Activated CD8-positive, alpha-beta memory T cell treated with anti-CD3 and anti-CD28 coated beads, Interleukin-2, amount 10 ng/mL, durations not matched to agents 7 days and 5 days (primary cell): Measurements from ENCODE around the gene HMCN1. TPM values are rescaled to one million over a fixed set of nuclear protein-coding genes. Genes with fewer than 3 reads are reported as not detected.
"Not testable (repeated sequence)": the region's sequence is repeated elsewhere in the genome, so short reads cannot be mapped to it uniquely, and the experiment has no call there.

Experiments
- ATAC-seq: fragments of 150-1000 bp; cut with Tn5 transposase; one replicate; pipeline ENCODE4 v1.10.0; 2021; ENCODE audit warnings: moderate library complexity
- CTCF ChIA-PET: fragments of 350-600 bp; sonication (Branson Sonifier 250); formaldehyde crosslinking; loops from one replicate; lab custom pipeline; 2021; ENCODE audit warnings: antibody characterized with exemption; lab: Charles Lee
- DNase-seq: peaks from one replicate; pipeline ENCODE4 v3.0.0-alpha.2; 2020
- H3K27ac Mint-ChIP-seq: one replicate; pipeline ENCODE4 v1.8.0; 2021; ENCODE audit warnings: mild to moderate bottlenecking, mixed read lengths
- H3K27me3 Mint-ChIP-seq: one replicate; pipeline ENCODE4 v1.8.0; 2021; ENCODE audit warnings: mixed read lengths
- H3K36me3 Mint-ChIP-seq: one replicate; pipeline ENCODE4 v1.8.0; 2021; ENCODE audit warnings: mild to moderate bottlenecking, mixed read lengths
- H3K4me1 Mint-ChIP-seq: one replicate; pipeline ENCODE4 v1.8.0; 2021; ENCODE audit warnings: mixed read lengths
- H3K4me3 Mint-ChIP-seq: one replicate; pipeline ENCODE4 v1.8.0; 2021; ENCODE audit warnings: mild to moderate bottlenecking, moderate library complexity, mixed read lengths
- H3K9me3 Mint-ChIP-seq: one replicate; pipeline ENCODE4 v1.8.0; 2022; ENCODE audit warnings: low read depth, mixed read lengths
- total RNA-seq, 2 experiments: library from RNA; stranded (reverse); gene quantifications; one replicate each; pipeline ENCODE4 v1.2.3, GENCODE V29; 2021

Gene HMCN1
- total RNA-seq, 2 experiments from 2014 or later: 0.06 to 0.28 TPM

- Mint-ChIP-seq H3K4me1 (no peaks in the 10 kb centered on the region), H3K27ac (no peak overlapping the region), H3K9me3 (no peaks in the 10 kb centered on the region), H3K36me3 (no peaks in the 10 kb centered on the region), H3K4me3 (no peak overlapping the region), H3K27me3 (peaks cover 30% of the 10 kb centered on the region)
- no peak for DNase-seq
- no peak for ATAC-seq
- CTCF ChIA-PET: no interaction called here
Measured at GRCh38 chr1:185761841-185762240, 27.6 kb downstream of the HMCN1 start.

GRCh38 chr1:185767508-185768120, 33.4 kb downstream of the HMCN1 start:
- Mint-ChIP-seq H3K4me3 (no peak overlapping the region), H3K4me1 (no peaks in the 10 kb centered on the region), H3K36me3 (no peaks in the 10 kb centered on the region), H3K27me3 (peaks cover 10% of the 10 kb centered on the region), H3K27ac (no peak overlapping the region), H3K9me3 (no peaks in the 10 kb centered on the region)
- ATAC-seq (no peak), DNase-seq (no peak)
- CTCF ChIA-PET: no interaction called here

GRCh38 chr1:185768371-185768770, 34.2 kb downstream of the HMCN1 start:
- ATAC-seq (no peak), DNase-seq (no peak)
- CTCF ChIA-PET: no interaction called here
- no peaks in the 10 kb centered on the region for H3K4me1 Mint-ChIP-seq
- H3K9me3 Mint-ChIP-seq: no peaks in the 10 kb centered on the region
- H3K36me3 Mint-ChIP-seq: no peaks in the 10 kb centered on the region
- no peak overlapping the region for H3K27ac Mint-ChIP-seq
- H3K27me3 Mint-ChIP-seq: peaks cover 5% of the 10 kb centered on the region
- H3K4me3 Mint-ChIP-seq: no peak overlapping the region

- ATAC-seq (no peak), DNase-seq (no peak)
- CTCF ChIA-PET: no interaction called here
- Mint-ChIP-seq H3K27me3 (peaks cover 3% of the 10 kb centered on the region), H3K36me3 (no peaks in the 10 kb centered on the region), H3K4me1 (no peaks in the 10 kb centered on the region), H3K4me3 (no peak overlapping the region), H3K27ac (no peak overlapping the region), H3K9me3 (no peaks in the 10 kb centered on the region)
Measured at GRCh38 chr1:185769136-185769535, 34.9 kb downstream of the HMCN1 start.

GRCh38 chr1:185774394-185774793, 40.2 kb downstream of the HMCN1 start:
- no peak overlapping the region for H3K4me3 Mint-ChIP-seq
- no peak overlapping the region for H3K27ac Mint-ChIP-seq
- ATAC-seq (no peak), DNase-seq (no peak)
- peaks cover 14% of the 10 kb centered on the region for H3K27me3 Mint-ChIP-seq
- no peaks in the 10 kb centered on the region for H3K36me3 Mint-ChIP-seq
- CTCF ChIA-PET: interaction anchor here (1.5 kb wide), 1 partner anchor 9 kb away, joined by 3 read pairs; no protein-coding TSS in a partner anchor
- H3K4me1 Mint-ChIP-seq: no peaks in the 10 kb centered on the region
- H3K9me3 Mint-ChIP-seq: no peaks in the 10 kb centered on the region

- Mint-ChIP-seq H3K4me1 (no peaks in the 10 kb centered on the region), H3K4me3 (no peak overlapping the region), H3K36me3 (no peaks in the 10 kb centered on the region), H3K27me3 (peaks cover 14% of the 10 kb centered on the region), H3K9me3 (no peaks in the 10 kb centered on the region), H3K27ac (no peak overlapping the region)
- no peak for ATAC-seq
- DNase-seq: no peak
- CTCF ChIA-PET: no interaction called here
Measured at GRCh38 chr1:185775501-185775900, 41.3 kb downstream of the HMCN1 start.

GRCh38 chr1:185776522-185776921, 42.3 kb downstream of the HMCN1 start:
- H3K27ac Mint-ChIP-seq: no peak overlapping the region
- CTCF ChIA-PET: no interaction called here
- no peak overlapping the region for H3K4me3 Mint-ChIP-seq
- DNase-seq (no peak), ATAC-seq (no peak)
- peaks cover 14% of the 10 kb centered on the region for H3K27me3 Mint-ChIP-seq
- no peaks in the 10 kb centered on the region for H3K4me1 Mint-ChIP-seq
- no peaks in the 10 kb centered on the region for H3K9me3 Mint-ChIP-seq
- H3K36me3 Mint-ChIP-seq: no peaks in the 10 kb centered on the region

- DNase-seq, ATAC-seq, H3K4me1 Mint-ChIP-seq, H3K9me3 Mint-ChIP-seq, H3K27ac Mint-ChIP-seq, H3K4me3 Mint-ChIP-seq, H3K27me3 Mint-ChIP-seq, H3K36me3 Mint-ChIP-seq: not testable (repeated sequence)
- CTCF ChIA-PET: interaction anchor here (1.3 kb wide), 1 partner anchor 10 kb away, joined by 3 read pairs; no protein-coding TSS in a partner anchor
Measured at GRCh38 chr1:185783860-185784259, 49.7 kb downstream of the HMCN1 start.

- Mint-ChIP-seq H3K4me1 (no peaks in the 10 kb centered on the region), H3K36me3 (no peaks in the 10 kb centered on the region), H3K27me3 (peaks cover 5% of the 10 kb centered on the region), H3K9me3 (peaks cover 2% of the 10 kb centered on the region), H3K27ac (no peak overlapping the region), H3K4me3 (no peak overlapping the region)
- CTCF ChIA-PET: no interaction called here
- ATAC-seq (no peak), DNase-seq (no peak)
Measured at GRCh38 chr1:185785586-185785985, 51.4 kb downstream of the HMCN1 start.

GRCh38 chr1:185786524-185786923, 52.3 kb downstream of the HMCN1 start:
- Mint-ChIP-seq H3K4me1 (no peaks in the 10 kb centered on the region), H3K4me3 (no peak overlapping the region), H3K27me3 (peaks cover 5% of the 10 kb centered on the region), H3K27ac (no peak overlapping the region), H3K36me3 (no peaks in the 10 kb centered on the region), H3K9me3 (peaks cover 2% of the 10 kb centered on the region)
- no peak for ATAC-seq
- DNase-seq: no peak
- CTCF ChIA-PET: no interaction called here

- peaks cover 5% of the 10 kb centered on the region for H3K27me3 Mint-ChIP-seq
- H3K36me3 Mint-ChIP-seq: no peaks in the 10 kb centered on the region
- no peak overlapping the region for H3K4me3 Mint-ChIP-seq
- no peaks in the 10 kb centered on the region for H3K4me1 Mint-ChIP-seq
- H3K9me3 Mint-ChIP-seq: peaks cover 2% of the 10 kb centered on the region
- no peak for DNase-seq
- CTCF ChIA-PET: no interaction called here
- no peak for ATAC-seq
- no peak overlapping the region for H3K27ac Mint-ChIP-seq
Measured at GRCh38 chr1:185787238-185787637, 53.0 kb downstream of the HMCN1 start.

- H3K27me3 Mint-ChIP-seq: peaks cover 5% of the 10 kb centered on the region
- CTCF ChIA-PET: no interaction called here
- no peaks in the 10 kb centered on the region for H3K36me3 Mint-ChIP-seq
- no peak overlapping the region for H3K4me3 Mint-ChIP-seq
- DNase-seq (no peak), ATAC-seq (no peak)
- no peak overlapping the region for H3K27ac Mint-ChIP-seq
- H3K4me1 Mint-ChIP-seq: no peaks in the 10 kb centered on the region
- H3K9me3 Mint-ChIP-seq: no peaks in the 10 kb centered on the region
Measured at GRCh38 chr1:185788386-185788785, 54.2 kb downstream of the HMCN1 start.

- no peak overlapping the region for H3K27ac Mint-ChIP-seq
- no peaks in the 10 kb centered on the region for H3K36me3 Mint-ChIP-seq
- no peaks in the 10 kb centered on the region for H3K9me3 Mint-ChIP-seq
- no peak for ATAC-seq
- CTCF ChIA-PET: no interaction called here
- no peak overlapping the region for H3K4me3 Mint-ChIP-seq
- no peaks in the 10 kb centered on the region for H3K4me1 Mint-ChIP-seq
- H3K27me3 Mint-ChIP-seq: peaks cover 5% of the 10 kb centered on the region
- no peak for DNase-seq
Measured at GRCh38 chr1:185789501-185790193, 55.5 kb downstream of the HMCN1 start.

GRCh38 chr1:185790194-185790735, 56.1 kb downstream of the HMCN1 start:
- ATAC-seq (no peak), DNase-seq (no peak)
- H3K9me3 Mint-ChIP-seq: no peaks in the 10 kb centered on the region
- no peak overlapping the region for H3K27ac Mint-ChIP-seq
- H3K4me3 Mint-ChIP-seq: no peak overlapping the region
- H3K27me3 Mint-ChIP-seq: peaks cover 5% of the 10 kb centered on the region
- no peaks in the 10 kb centered on the region for H3K4me1 Mint-ChIP-seq
- no peaks in the 10 kb centered on the region for H3K36me3 Mint-ChIP-seq
- CTCF ChIA-PET: no interaction called here
